KMS-11 (cell line): ENCODE data around the gene MAP3K4.

ENCODE experiments used
- H2AFZ ChIP-seq: fragments of 200-600 bp; sonication (generic); 2 replicates; pipeline ENCODE4 v1.6.1; 2016; ENCODE audit warnings: antibody characterized with exemption, mixed run types, low read depth
- H3K27ac ChIP-seq: fragments of 200-600 bp; sonication (generic); 2 replicates; pipeline ENCODE4 v1.6.1; 2016; ENCODE audit warnings: mild to moderate bottlenecking, mixed run types
- H3K27me3 ChIP-seq: fragments of 200-600 bp; sonication (generic); 2 replicates; pipeline ENCODE4 v1.6.1; 2017; ENCODE audit warnings: mild to moderate bottlenecking, low read depth, mixed run types, moderate library complexity; ENCODE audit not compliant: insufficient read depth
- H3K36me3 ChIP-seq: fragments of 200-600 bp; sonication (generic); 2 replicates; pipeline ENCODE4 v1.6.1; 2017; ENCODE audit warnings: mild to moderate bottlenecking, mixed run types; ENCODE audit not compliant: insufficient read depth
- H3K4me1 ChIP-seq: fragments of 200-600 bp; sonication (generic); 2 replicates; pipeline ENCODE4 v1.6.1; 2016; ENCODE audit warnings: mild to moderate bottlenecking, low read depth, mixed run types; ENCODE audit not compliant: poor library complexity, severe bottlenecking
- H3K4me2 ChIP-seq: fragments of 200-600 bp; sonication (generic); 2 replicates; pipeline ENCODE4 v1.7.0; 2016; ENCODE audit warnings: mild to moderate bottlenecking, mixed run types
- H3K4me3 ChIP-seq: fragments of 200-600 bp; sonication (generic); IDR thresholded peaks from 2 replicates; pipeline ENCODE4 v1.6.1; 2017; ENCODE audit warnings: low read depth, low read length, mixed read lengths; ENCODE audit not compliant: insufficient read depth
- H3K79me2 ChIP-seq: fragments of 200-600 bp; sonication (generic); 2 replicates; pipeline ENCODE4 v1.6.1; 2016; ENCODE audit warnings: low read depth, mixed run types; ENCODE audit not compliant: insufficient read depth
- H3K9ac ChIP-seq: fragments of 200-600 bp; sonication (generic); 2 replicates; pipeline ENCODE4 v1.6.1; 2016; ENCODE audit warnings: mild to moderate bottlenecking, mixed run types
- H4K20me1 ChIP-seq: fragments of 200-600 bp; sonication (generic); 2 replicates; pipeline ENCODE4 v1.6.1; 2016; ENCODE audit warnings: mild to moderate bottlenecking, mixed run types; ENCODE audit not compliant: insufficient read depth
- CTCF ChIP-seq: fragments of 200-600 bp; sonication (generic); conservative IDR thresholded peaks from 2 replicates; pipeline ENCODE4 v1.6.1; 2017; ENCODE audit warnings: low read depth, mild to moderate bottlenecking, antibody characterized with exemption, low read length, moderate library complexity, mixed read lengths

Gene MAP3K4

GRCh38 chr6:161094955-161095354 lies 103.4 kb downstream of the MAP3K4 start:
- no peak overlapping the region for H3K9ac ChIP-seq
- H3K36me3 ChIP-seq: no peaks in the 10 kb centered on the region; the same call in 1 of the 2 replicates
- no peak for TF ChIP-seq CTCF
- no peaks in the 10 kb centered on the region; the same call in 1 of the 2 replicates for H4K20me1 ChIP-seq
- H2AFZ ChIP-seq: no peak overlapping the region
- no peak overlapping the region for H3K4me3 ChIP-seq
- no peaks in the 10 kb centered on the region for H3K4me1 ChIP-seq
- H3K27ac ChIP-seq: no peak overlapping the region
- H3K79me2 ChIP-seq: no peaks in the 10 kb centered on the region
- H3K4me2 ChIP-seq: no peak overlapping the region
- H3K27me3 ChIP-seq: no peaks in the 10 kb centered on the region

GRCh38 chr6:161095916-161096315 lies 104.3 kb downstream of the MAP3K4 start:
- Histone ChIP-seq H3K79me2 (no peaks in the 10 kb centered on the region), H3K27me3 (no peaks in the 10 kb centered on the region), H3K36me3 (no peaks in the 10 kb centered on the region; the same call in 1 of the 2 replicates), H3K4me1 (no peaks in the 10 kb centered on the region), H3K4me2 (no peak overlapping the region), H4K20me1 (no peaks in the 10 kb centered on the region; the same call in 1 of the 2 replicates), H3K9ac (no peak overlapping the region), H2AFZ (no peak overlapping the region), H3K4me3 (no peak overlapping the region), H3K27ac (no peak overlapping the region)
- TF ChIP-seq CTCF: no peak

GRCh38 chr6:161100072-161100471 lies 108.5 kb downstream of the MAP3K4 start:
- Histone ChIP-seq H2AFZ (no peak overlapping the region), H3K79me2 (no peaks in the 10 kb centered on the region), H4K20me1 (no peaks in the 10 kb centered on the region), H3K4me1 (no peaks in the 10 kb centered on the region), H3K9ac (no peak overlapping the region), H3K36me3 (no peaks in the 10 kb centered on the region), H3K27me3 (no peaks in the 10 kb centered on the region), H3K4me2 (no peak overlapping the region), H3K27ac (no peak overlapping the region), H3K4me3 (no peak overlapping the region)
- TF ChIP-seq CTCF: no peak

GRCh38 chr6:161101517-161101916 lies 109.9 kb downstream of the MAP3K4 start:
- Histone ChIP-seq H3K36me3 (no peaks in the 10 kb centered on the region), H3K27me3 (no peaks in the 10 kb centered on the region), H2AFZ (no peak overlapping the region), H3K4me1 (no peaks in the 10 kb centered on the region), H3K9ac (no peak overlapping the region), H3K79me2 (no peaks in the 10 kb centered on the region), H3K4me2 (no peak overlapping the region), H3K27ac (no peak overlapping the region), H4K20me1 (no peaks in the 10 kb centered on the region), H3K4me3 (no peak overlapping the region)
- TF ChIP-seq CTCF: no peak
